Suprapubic skin (tissue), 4 donors: Measurements from ENCODE around the gene TMED3. TPM values are rescaled to one million over a fixed set of nuclear protein-coding genes. Genes with fewer than 3 reads are reported as not detected.

Source experiments
- DNase-seq, 2 donors: peaks; one replicate each; pipeline ENCODE4 v3.0.0-alpha.2; 2019; ENCODE audit warnings: low spot score in 2 of 2
- H3K27ac ChIP-seq: fragments of 200-600 bp; sonication (generic); one replicate; pipeline ENCODE4 v1.5.1; 2019
- H3K27me3 ChIP-seq: fragments of 200-600 bp; sonication (generic); one replicate; pipeline ENCODE4 v1.5.1; 2019
- H3K36me3 ChIP-seq: fragments of 200-600 bp; sonication (generic); one replicate; pipeline ENCODE4 v1.5.1; 2019
- H3K4me1 ChIP-seq: fragments of 200-600 bp; sonication (generic); one replicate; pipeline ENCODE4 v1.5.1; 2019
- H3K4me3 ChIP-seq: fragments of 200-600 bp; sonication (generic); one replicate; pipeline ENCODE4 v1.5.1; 2019; ENCODE audit warnings: mild to moderate bottlenecking
- H3K9me3 ChIP-seq: fragments of 200-600 bp; sonication (generic); one replicate; pipeline ENCODE4 v1.5.1; 2019
- EP300 ChIP-seq: sonication (generic); formaldehyde crosslinking; IDR thresholded peaks from one replicate; pipeline ENCODE4 v1.6.1; 2017; ENCODE audit warnings: antibody characterized with exemption
- POLR2A ChIP-seq, 2 donors: fragments of 450-650 bp; IDR thresholded peaks; one replicate each; pipeline ENCODE4 v1.6.1; 2017; ENCODE audit warnings: antibody characterized with exemption in 2 of 2, mild to moderate bottlenecking in 2 of 2, moderate library complexity in 2 of 2
- POLR2AphosphoS5 ChIP-seq, 3 donors: sonication (generic); formaldehyde crosslinking; IDR thresholded peaks; one replicate each; pipeline ENCODE4 v1.6.1; 2017; ENCODE audit warnings: antibody characterized with exemption in 3 of 3
- WGBS: methylation state at CpG from one replicate; pipeline ENCODE4 v1.1.5; 2018; 5-methylcytosine and 5-hydroxymethylcytosine counted together
- total RNA-seq, 4 donors: library from RNA; depleted of rRNA; stranded (reverse); fragments of >200 nt; gene quantifications; one replicate each; pipeline ENCODE4 v1.1.0, GENCODE V29; 2016
- TF ChIP-seq, protein P1 (sequence below), 2 donors: fragments of 200-600 bp in 1 of 2; fragments of 450-650 bp in 1 of 2; sonication (generic) in 1 of 2; IDR thresholded peaks; one replicate each; pipeline ENCODE4 v1.5.1; 2016 to 2019; ENCODE audit warnings: antibody characterized with exemption in 2 of 2, mild to moderate bottlenecking in 1 of 2, moderate library complexity in 1 of 2

The TMED3 gene
- total RNA-seq, 4 donors from 2014 or later: 62.6 to 154 (median 127) TPM

DNA sequence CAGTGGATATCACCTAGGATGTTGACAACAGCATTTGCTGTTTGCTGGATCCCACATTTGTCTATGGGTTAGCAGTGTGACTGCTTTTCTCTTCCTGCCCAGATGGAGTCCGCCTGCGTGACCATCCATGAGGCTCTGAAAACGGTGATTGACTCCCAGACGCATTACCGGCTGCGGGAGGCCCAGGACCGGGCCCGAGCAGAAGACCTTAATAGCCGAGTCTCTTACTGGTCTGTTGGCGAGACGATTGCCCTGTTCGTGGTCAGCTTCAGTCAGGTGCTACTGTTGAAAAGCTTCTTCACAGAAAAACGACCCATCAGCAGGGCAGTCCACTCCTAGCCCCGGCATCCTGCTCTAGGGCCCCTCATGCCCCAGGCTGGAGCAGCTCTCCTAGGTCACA, 11.0 kb downstream of the TMED3 start:
- peaks cover 68% of the 10 kb centered on the region for H3K36me3 ChIP-seq
- no peak for DNase-seq
- WGBS: 94% methylated on average over 12 of the region's 14 CpGs

GRCh38 chr15:79322306-79322705, 11.4 kb downstream of the TMED3 start:
- H3K9me3 ChIP-seq: no peaks in the 10 kb centered on the region
- no peak for DNase-seq
- 100% methylated on average over 3 of the region's 3 CpGs for WGBS

More for the DNA sequence above, 11.0 kb downstream of the TMED3 start:
- TF ChIP-seq POLR2A (IDR thresholded peaks at IDR 0.05) (no peak), EP300 (no peak), POLR2AphosphoS5 (IDR thresholded peaks at IDR 0.05) (no peak)
- TF ChIP-seq, protein P1, sequence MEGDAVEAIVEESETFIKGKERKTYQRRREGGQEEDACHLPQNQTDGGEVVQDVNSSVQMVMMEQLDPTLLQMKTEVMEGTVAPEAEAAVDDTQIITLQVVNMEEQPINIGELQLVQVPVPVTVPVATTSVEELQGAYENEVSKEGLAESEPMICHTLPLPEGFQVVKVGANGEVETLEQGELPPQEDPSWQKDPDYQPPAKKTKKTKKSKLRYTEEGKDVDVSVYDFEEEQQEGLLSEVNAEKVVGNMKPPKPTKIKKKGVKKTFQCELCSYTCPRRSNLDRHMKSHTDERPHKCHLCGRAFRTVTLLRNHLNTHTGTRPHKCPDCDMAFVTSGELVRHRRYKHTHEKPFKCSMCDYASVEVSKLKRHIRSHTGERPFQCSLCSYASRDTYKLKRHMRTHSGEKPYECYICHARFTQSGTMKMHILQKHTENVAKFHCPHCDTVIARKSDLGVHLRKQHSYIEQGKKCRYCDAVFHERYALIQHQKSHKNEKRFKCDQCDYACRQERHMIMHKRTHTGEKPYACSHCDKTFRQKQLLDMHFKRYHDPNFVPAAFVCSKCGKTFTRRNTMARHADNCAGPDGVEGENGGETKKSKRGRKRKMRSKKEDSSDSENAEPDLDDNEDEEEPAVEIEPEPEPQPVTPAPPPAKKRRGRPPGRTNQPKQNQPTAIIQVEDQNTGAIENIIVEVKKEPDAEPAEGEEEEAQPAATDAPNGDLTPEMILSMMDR (IDR thresholded peaks at IDR 0.05): no peak
- Histone ChIP-seq H3K4me1 (peaks cover 11% of the 10 kb centered on the region), H3K27ac (no peak overlapping the region), H3K9me3 (no peaks in the 10 kb centered on the region), H3K4me3 (no peak overlapping the region), H3K27me3 (no peaks in the 10 kb centered on the region)

GRCh38 chr15:79322945-79323344, 12.0 kb downstream of the TMED3 start:
- Histone ChIP-seq H3K27me3 (no peaks in the 10 kb centered on the region), H3K4me1 (peaks cover under 1% of the 10 kb centered on the region), H3K4me3 (no peak overlapping the region), H3K36me3 (peaks cover 57% of the 10 kb centered on the region), H3K9me3 (no peaks in the 10 kb centered on the region), H3K27ac (no peak overlapping the region)
- 74% methylated on average over 6 of the region's 6 CpGs for WGBS
- DNase-seq: no peak
- no peak for TF ChIP-seq POLR2AphosphoS5 (IDR thresholded peaks at IDR 0.05)
- TF ChIP-seq, protein P1 (IDR thresholded peaks at IDR 0.05): no peak

More at GRCh38 chr15:79322306-79322705, 11.4 kb downstream of the TMED3 start:
- TF ChIP-seq POLR2A (IDR thresholded peaks at IDR 0.05): no peak
- no peak for TF ChIP-seq POLR2AphosphoS5 (IDR thresholded peaks at IDR 0.05)
- no peak for TF ChIP-seq EP300
- TF ChIP-seq, protein P1 (IDR thresholded peaks at IDR 0.05): no peak
- Histone ChIP-seq H3K36me3 (peaks cover 64% of the 10 kb centered on the region), H3K27ac (no peak overlapping the region), H3K27me3 (no peaks in the 10 kb centered on the region), H3K4me1 (peaks cover 7% of the 10 kb centered on the region), H3K4me3 (no peak overlapping the region)

DNA sequence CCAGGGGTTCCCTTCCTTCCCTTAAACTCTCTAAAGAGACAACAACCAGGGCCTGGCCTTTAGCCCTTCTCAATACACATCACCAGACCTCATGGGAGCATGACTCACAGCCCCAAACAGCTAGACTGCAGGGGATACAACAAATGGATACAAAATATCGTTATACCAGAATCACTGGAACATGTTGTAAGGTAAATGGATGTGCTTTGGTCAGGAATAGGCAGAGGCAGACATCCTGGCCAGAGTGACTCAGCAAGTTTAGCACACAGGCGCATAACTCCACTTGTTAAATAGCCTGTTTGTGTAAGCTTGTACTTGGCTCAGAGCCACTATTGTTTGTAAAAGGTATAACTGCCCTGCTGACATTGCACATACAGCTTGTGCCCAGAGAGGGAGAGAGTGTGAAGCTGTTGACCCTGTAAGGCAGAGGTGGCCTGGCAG, 18.3 kb downstream of the TMED3 start:
- WGBS: 71% methylated on average over 2 of the region's 2 CpGs
- no peak overlapping the region for H3K27ac ChIP-seq
- peaks cover 5% of the 10 kb centered on the region for H3K36me3 ChIP-seq

DNA sequence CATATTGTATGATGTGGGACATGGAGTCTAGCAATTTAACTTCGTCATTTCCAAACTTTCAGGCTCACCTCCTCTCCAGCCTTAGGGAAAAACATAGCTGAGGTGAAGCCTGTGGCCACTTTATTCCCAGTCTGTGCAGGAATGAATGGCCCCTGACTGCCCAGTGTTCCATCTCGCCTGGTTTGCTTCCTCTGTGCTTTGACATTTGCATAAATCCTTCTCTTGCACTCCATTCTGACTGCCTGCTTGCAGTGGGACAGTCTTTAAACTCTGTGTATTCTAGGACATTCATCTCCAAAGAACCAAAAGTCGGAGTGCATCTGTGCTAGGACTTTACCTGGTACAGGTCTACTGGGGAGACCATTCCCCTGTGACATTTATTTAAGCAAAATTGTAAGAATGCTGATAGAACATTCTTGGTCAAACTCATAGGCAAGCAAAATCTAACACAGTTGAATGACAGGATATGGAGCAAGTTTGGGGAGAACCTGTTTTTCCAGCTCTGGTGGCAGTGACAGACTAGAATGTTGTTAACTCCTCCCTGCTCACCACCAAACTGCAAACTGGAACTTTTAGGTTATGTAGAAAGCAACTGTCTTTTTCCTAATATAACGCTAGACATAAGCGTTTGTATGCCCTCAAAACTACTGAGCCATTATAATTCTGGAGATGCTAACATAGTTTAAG, 22.1 kb downstream of the TMED3 start:
- peaks cover 13% of the 10 kb centered on the region for H3K4me1 ChIP-seq
- no peak for DNase-seq
- no peaks in the 10 kb centered on the region for H3K36me3 ChIP-seq
- H3K27me3 ChIP-seq: no peaks in the 10 kb centered on the region
- no peaks in the 10 kb centered on the region for H3K9me3 ChIP-seq
- H3K27ac ChIP-seq: peak overlapping the region; percentile 71
- no peak for TF ChIP-seq EP300
- peak in 1 of 3 donors; percentile 48 for TF ChIP-seq POLR2AphosphoS5 (IDR thresholded peaks at IDR 0.05)
- H3K4me3 ChIP-seq: no peak overlapping the region
- WGBS: 66% methylated on average over 5 of the region's 5 CpGs

More for the DNA sequence above, 18.3 kb downstream of the TMED3 start:
- H3K27me3 ChIP-seq: no peaks in the 10 kb centered on the region
- H3K9me3 ChIP-seq: no peaks in the 10 kb centered on the region
- DNase-seq: no peak
- peaks cover 13% of the 10 kb centered on the region for H3K4me1 ChIP-seq
- TF ChIP-seq POLR2AphosphoS5 (IDR thresholded peaks at IDR 0.05) (no peak), EP300 (no peak), POLR2A (IDR thresholded peaks at IDR 0.05) (no peak)
- TF ChIP-seq, protein P1 (IDR thresholded peaks at IDR 0.05): no peak
- H3K4me3 ChIP-seq: no peak overlapping the region
